Lower leg skin (tissue), 4 donors: ENCODE data around the gene HOXD10. TPM values are rescaled to one million over a fixed set of nuclear protein-coding genes. Genes with fewer than 3 reads are reported as not detected.

ENCODE experiments used
- DNase-seq, 2 donors: peaks; one replicate each; pipeline ENCODE4 v3.0.0-alpha.2; 2019; ENCODE audit warnings: low spot score in 2 of 2
- H3K4me3 ChIP-seq: fragments of 200-600 bp; sonication (generic); 2 replicates; pipeline ENCODE4 v1.5.1; 2017; ENCODE audit warnings: mild to moderate bottlenecking, low read depth; ENCODE audit not compliant: poor library complexity, severe bottlenecking
- CTCF ChIP-seq, 3 donors: fragments of 450-650 bp; IDR thresholded peaks; one replicate each; pipeline ENCODE4 v1.5.1; 2016; ENCODE audit warnings: antibody characterized with exemption in 3 of 3, mild to moderate bottlenecking in 3 of 3, moderate library complexity in 2 of 3
- POLR2A ChIP-seq, 2 donors: fragments of 450-650 bp; IDR thresholded peaks; one replicate each; pipeline ENCODE4 v1.6.1; 2016 to 2017; ENCODE audit warnings: antibody characterized with exemption in 2 of 2, mild to moderate bottlenecking in 1 of 2, moderate library complexity in 1 of 2
- WGBS, 2 donors: methylation state at CpG; one replicate each; pipeline ENCODE4 v1.1.5; 2018; 5-methylcytosine and 5-hydroxymethylcytosine counted together
- intact Hi-C: fragments of 100-400 bp; cut with DNase I; formaldehyde crosslinking; loops from one replicate; pipeline ENCODE4 v1.15.0; 2023; ENCODE audit warnings: low total_unique reads
- total RNA-seq, 4 donors: library from RNA; depleted of rRNA; stranded (reverse); fragments of >200 nt; gene quantifications; one replicate each; pipeline ENCODE4 v1.1.0, GENCODE V29; 2016

The HOXD10 gene
- total RNA-seq, 4 donors from 2014 or later: 0.29 to 3.1 (median 1.4) TPM; not detected in 1

DNA sequence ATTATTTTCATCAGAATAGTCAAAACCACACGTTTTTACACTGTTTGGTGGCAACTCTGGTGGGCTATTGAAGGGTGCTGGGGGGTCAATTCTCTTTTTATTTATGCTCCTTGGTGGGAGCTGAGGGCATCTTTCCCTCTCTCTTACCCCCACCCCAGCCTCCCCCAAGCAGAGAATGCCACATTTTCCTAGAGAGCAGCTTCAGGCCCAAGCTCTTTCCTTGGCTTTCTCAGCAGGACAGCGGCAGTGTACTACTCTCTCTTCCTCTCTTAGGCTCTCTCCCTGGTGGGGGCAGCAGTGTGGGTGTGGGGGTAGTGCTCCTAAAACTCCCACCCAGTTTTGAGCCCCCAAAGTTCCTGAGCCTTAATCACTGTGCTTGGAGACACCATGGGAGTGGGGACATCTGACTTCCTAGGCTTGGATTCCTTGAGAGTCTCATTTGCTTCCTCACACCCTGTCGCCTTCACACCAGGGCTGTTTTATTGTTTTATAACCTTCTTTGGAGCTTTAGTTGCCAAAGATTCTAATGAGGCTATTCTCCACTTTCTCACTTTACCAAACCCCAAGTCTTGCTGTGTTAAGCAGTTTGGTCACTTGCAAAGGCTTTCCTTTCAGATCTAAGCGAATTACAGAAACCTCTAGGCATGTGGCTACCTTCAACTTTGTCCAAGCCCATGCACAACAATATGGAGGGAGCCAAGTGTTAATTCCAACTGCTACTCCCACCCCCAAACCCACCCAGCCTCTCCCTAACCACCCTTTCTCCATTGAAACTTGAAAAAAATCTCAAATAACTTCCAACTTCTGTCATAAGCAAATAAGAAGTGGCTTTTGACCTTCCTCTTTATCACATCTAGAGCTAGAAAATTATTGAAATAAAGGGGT, 28.7 kb downstream of the HOXD10 start:
- 73 to 87% methylated on average over 4 of the region's 4 CpGs for WGBS, 2 donors
- peak in 1 of 2 donors; percentile 42 for DNase-seq
- intact Hi-C loops: no loop called here

DNA sequence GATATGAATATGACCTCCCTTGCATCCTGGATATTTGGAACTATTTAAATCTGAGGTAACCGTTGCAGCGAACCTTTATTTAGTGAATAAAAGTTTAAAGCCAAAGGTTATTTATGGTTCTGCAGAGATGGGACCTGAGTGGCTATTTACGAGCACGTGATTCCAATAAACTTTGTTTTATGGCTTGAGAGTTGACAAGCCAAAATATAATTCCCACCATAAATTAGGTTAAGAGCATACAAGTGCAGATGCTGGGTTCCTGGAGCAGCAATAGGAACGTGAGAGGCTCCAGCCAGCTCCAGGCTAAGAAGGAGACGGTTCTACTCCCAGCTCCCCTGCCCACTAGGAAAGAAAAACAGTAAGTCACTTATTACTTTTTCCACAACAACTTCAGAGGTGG, 29.5 kb downstream of the HOXD10 start:
- DNase-seq: no peak
- intact Hi-C loops: no loop called here
- H3K4me3 ChIP-seq: no peak overlapping the region
- WGBS, 2 donors: 43% methylated on average over 6 of the region's 6 CpGs
- TF ChIP-seq CTCF (IDR thresholded peaks at IDR 0.05) (no peak), POLR2A (IDR thresholded peaks at IDR 0.05) (no peak)

More for the DNA sequence above, 28.7 kb downstream of the HOXD10 start:
- H3K4me3 ChIP-seq: no peak overlapping the region
- TF ChIP-seq POLR2A (IDR thresholded peaks at IDR 0.05): no peak
- no peak for TF ChIP-seq CTCF (IDR thresholded peaks at IDR 0.05)

DNA sequence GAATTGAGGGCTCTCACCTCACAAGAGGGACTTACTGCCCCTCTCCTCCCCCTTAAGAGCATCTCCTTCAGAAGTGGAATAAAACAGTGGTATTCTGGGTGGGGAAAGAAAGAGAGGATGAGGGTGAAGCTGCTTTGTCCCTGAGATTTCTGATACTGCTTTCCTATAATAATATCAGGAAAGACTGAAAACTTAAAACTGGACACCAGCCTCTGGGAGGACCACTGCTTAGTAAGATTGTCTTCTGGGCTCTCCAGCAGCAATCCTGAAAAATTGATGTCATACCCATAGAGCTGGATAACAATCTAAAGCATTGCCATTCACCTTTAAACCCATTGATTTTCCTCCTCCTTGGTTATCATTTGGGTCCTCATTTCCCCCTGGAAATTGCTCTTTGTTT, 30.1 kb downstream of the HOXD10 start:
- TF ChIP-seq POLR2A (IDR thresholded peaks at IDR 0.05): no peak
- no peak for TF ChIP-seq CTCF (IDR thresholded peaks at IDR 0.05)
- no peak for DNase-seq
- intact Hi-C loops: no loop called here

GRCh38 chr2:176147210-176147799, 30.7 kb downstream of the HOXD10 start:
- TF ChIP-seq CTCF (IDR thresholded peaks at IDR 0.05) (no peak), POLR2A (IDR thresholded peaks at IDR 0.05) (no peak)
- 69 to 71% methylated on average over 32 of the region's 32 CpGs for WGBS, 2 donors
- no peak overlapping the region for H3K4me3 ChIP-seq
- DNase-seq: peak in 1 of 2 donors; percentile 76
- intact Hi-C loops: no loop called here

More for the DNA sequence above, 30.1 kb downstream of the HOXD10 start:
- H3K4me3 ChIP-seq: no peak overlapping the region

DNA sequence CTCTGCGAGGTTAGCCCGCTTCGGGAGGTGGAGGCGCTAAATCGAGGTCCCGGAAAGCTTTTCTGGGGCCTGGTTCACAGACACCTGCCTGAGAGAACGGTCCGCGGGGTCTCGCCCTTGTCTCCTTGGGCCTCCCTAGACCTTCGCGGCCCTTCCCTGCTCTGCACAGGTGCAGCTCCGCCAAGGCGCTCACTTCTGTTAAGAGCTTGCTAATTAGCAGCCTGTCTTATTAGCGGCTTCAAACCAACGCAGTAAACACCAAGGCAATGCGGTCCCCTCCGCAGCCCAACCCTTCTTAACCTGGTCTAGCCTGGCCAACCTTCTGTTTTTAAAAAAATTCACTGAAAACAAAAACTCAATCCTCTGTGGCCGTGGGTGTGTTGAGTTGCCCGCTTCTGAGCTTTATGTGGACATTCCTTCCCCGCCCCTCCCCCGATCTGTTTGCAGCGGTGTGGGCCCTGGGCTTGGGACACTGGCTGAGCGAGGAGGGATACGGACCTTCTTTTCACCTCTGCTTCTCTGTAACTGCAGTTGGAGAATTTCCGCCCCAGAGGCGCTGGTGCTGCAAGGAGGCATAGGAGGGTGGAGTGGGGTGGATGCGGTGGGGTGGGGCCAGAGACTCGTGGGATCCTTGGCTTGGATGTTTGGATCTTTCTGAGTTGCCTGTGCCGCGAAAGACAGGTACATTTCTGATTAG, 31.4 kb downstream of the HOXD10 start:
- peak in 1 of 2 donors; percentile 65 for DNase-seq
- WGBS, 2 donors: 50 to 56% methylated on average over 31 of the region's 31 CpGs
- no peak for TF ChIP-seq POLR2A (IDR thresholded peaks at IDR 0.05)
- no peak for TF ChIP-seq CTCF (IDR thresholded peaks at IDR 0.05)
- no peak overlapping the region for H3K4me3 ChIP-seq
- intact Hi-C loops: no loop called here
